HG03103 (cell line): ENCODE results near the gene TAF1.
"Not testable (repeated sequence)": the region's sequence is repeated elsewhere in the genome, so short reads cannot be mapped to it uniquely, and the experiment has no call there.

Experiments used
- ATAC-seq: cut with Tn5 transposase; IDR thresholded peaks from one replicate; pipeline ENCODE4 v1.9.1; 2021; ENCODE audit warnings: low read depth; ENCODE audit not compliant: unreplicated experiment

The TAF1 gene

GRCh38 chrX:71493111-71493613 is 127.0 kb downstream of the TAF1 start:
- no peak for ATAC-seq

- ATAC-seq, result not testable (repeated sequence)
Observed at GRCh38 chrX:71495979-71496378, 129.8 kb downstream of the TAF1 start.

GRCh38 chrX:71496476-71496875 is 130.3 kb downstream of the TAF1 start:
- no peak for ATAC-seq

- ATAC-seq, result not testable (repeated sequence)
Observed at GRCh38 chrX:71502080-71502479, 135.9 kb downstream of the TAF1 start.

- ATAC-seq, result no peak
Observed at GRCh38 chrX:71504346-71504745, 138.2 kb downstream of the TAF1 start.

- no peak for ATAC-seq
Observed at GRCh38 chrX:71509289-71509688, 143.1 kb downstream of the TAF1 start.

- no peak for ATAC-seq
Observed at GRCh38 chrX:71510161-71510560, 144.0 kb downstream of the TAF1 start.

- not testable (repeated sequence) for ATAC-seq
Observed at GRCh38 chrX:71513731-71514130, 147.6 kb downstream of the TAF1 start.

- ATAC-seq, result peak; percentile 81
Observed at GRCh38 chrX:71514367-71515037, 148.3 kb downstream of the TAF1 start.

GRCh38 chrX:71515038-71515396 is 148.9 kb downstream of the TAF1 start:
- no peak for ATAC-seq
